Inflammatory macrophage (primary cell): ENCODE data around the gene MCTS1.
"Not testable (repeated sequence)": the region's sequence is repeated elsewhere in the genome, so short reads cannot be mapped to it uniquely, and the experiment has no call there.

Source experiments
- DNase-seq, 2 donors: peaks; one replicate each; pipeline ENCODE4 v3.0.0-alpha.2; 2020 to 2022

The MCTS1 gene

GRCh38 chrX:120629667-120630537 is 26.0 kb downstream of the MCTS1 start, which contains the start of gene C1GALT1C1:
C1GALT1C1 (minus strand) TSS chrX:120630054; CDS start chrX:120627166, 2,888 bp downstream.
- DNase-seq = peak; percentile 94

GRCh38 chrX:120638619-120639018 is 34.7 kb downstream of the MCTS1 start:
- no peak for DNase-seq

GRCh38 chrX:120642871-120643270 is 39.0 kb downstream of the MCTS1 start:
- DNase-seq = no peak

- no peak for DNase-seq
Measured at GRCh38 chrX:120647127-120647526, 43.2 kb downstream of the MCTS1 start.

GRCh38 chrX:120652256-120652655 is 48.4 kb downstream of the MCTS1 start:
- not testable (repeated sequence) for DNase-seq

GRCh38 chrX:120653000-120653399 is 49.1 kb downstream of the MCTS1 start:
- DNase-seq = no peak

- DNase-seq = no peak
Measured at GRCh38 chrX:120660637-120661036, 56.7 kb downstream of the MCTS1 start.
